GM18520 (cell line): ENCODE data around the gene CCDC71.

ENCODE experiments used
- ATAC-seq: cut with Tn5 transposase; IDR thresholded peaks from one replicate; pipeline ENCODE4 v1.9.1; 2021; ENCODE audit not compliant: unreplicated experiment

The CCDC71 gene

GRCh38 chr3:49165771-49166751, at the start of gene CCDC71:
TSS of gene CCDC71 (minus strand) at chr3:49166331. CDS start at chr3:49164208, 2,123 bp downstream.
- ATAC-seq, result no peak

DNA sequence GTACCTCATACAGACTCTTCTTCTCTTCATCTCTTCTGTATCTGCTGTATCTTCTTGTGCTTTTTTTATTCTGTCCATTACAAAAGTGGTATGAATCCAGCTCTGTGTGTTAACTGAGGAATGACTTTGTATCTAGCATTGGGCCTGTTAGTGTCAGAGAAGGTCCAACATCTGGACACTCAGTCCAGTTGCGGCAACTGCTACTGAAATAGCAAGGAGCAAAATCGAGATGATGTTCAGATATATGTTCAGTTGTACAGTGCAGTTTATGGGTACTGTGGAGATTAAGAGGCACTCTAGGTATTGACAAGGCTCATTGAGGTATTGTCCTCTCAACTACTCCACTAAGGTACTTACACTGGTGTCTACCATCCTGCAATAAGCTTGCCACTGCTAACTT, 47.9 kb upstream of the CCDC71 start:
- no peak for ATAC-seq

GRCh38 chr3:49213541-49213943, 47.4 kb upstream of the CCDC71 start:
- no peak for ATAC-seq

- ATAC-seq, result no peak
Measured at GRCh38 chr3:49199900-49200281, 33.8 kb upstream of the CCDC71 start.

DNA sequence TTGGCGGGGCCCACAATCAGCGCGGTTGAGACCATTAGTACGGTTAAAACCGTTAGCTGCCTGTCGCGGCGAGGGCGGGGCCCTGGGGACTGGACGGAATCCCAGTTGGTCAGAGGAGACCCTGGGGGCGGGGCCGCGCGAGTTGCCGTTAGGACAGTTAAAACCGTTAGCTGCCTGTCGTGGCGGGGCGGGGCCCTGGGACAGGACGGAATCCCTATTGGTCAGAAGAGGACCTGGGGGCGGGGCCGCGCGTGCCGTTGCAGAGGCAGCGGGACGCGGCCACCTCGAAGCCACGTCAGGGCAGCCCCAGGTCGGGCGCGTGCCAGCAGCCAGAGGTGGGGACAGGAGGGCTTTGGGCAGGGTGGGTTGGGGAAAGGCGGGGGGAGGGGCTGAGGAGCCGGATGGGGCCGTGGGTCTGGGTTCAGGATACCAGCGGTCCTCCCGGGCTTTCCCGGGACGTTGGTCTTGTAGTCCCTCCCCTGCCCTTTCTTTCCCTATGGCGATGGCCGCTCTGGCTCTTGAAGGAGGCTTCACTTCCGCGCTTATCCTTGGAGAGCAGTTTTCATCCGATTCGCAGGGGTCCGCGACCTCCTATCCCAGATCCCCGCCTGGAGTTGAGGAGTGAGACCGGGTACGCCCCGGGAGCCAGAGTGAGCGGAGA, 33.2 kb upstream of the CCDC71 start:
- ATAC-seq, result no peak

DNA sequence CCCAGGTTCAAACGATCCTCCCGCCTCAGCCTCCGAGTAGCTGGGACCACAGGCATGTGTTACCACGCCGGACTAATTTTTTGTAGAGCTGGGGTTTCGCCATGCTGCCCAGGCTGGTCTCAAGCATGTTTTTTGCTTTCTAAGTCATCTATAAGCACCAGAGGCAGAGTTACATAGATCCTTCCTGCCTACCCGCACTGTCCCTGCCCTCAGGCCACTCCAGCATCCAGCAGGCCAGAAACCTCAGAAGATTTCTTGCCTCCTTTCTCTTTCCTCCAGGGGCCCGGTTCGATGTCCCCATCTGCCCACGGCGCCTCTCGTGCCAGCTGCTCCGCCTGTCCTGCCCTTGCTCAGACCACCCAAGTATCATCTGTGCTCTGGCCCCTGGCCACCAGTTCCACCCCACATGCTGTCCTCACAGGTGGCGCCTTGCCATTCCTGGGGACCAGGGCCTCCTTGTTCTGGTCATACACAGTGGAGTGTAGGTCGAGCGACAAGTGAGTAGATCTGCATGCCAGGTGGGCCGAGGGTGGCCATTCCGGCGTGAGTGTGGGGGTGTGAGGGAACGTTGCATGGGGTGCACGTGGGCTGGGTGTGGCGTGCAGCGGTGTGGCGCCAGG, 32.6 kb upstream of the CCDC71 start:
- ATAC-seq, result no peak

GRCh38 chr3:49198161-49198560, 32.0 kb upstream of the CCDC71 start:
- ATAC-seq, result no peak

DNA sequence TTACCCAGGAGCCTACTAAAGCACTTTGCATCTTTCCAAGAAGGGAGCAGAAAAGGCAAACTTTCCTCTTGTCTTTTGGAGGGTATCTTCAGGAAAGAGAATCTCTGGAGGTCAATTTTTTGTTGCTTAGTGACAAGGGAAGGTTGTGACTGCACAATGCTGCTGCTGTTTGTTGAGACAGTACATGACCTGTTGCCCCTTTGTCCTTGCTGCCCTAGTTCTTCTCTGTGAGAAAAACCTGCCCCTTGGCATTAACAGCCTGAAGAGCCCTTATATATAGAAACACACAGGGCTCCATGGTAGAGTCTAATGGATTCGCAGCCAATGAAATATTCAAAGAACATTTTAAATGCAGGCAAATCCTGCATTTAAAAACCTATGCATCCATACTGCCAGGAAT, 25.6 kb upstream of the CCDC71 start:
- no peak for ATAC-seq

GRCh38 chr3:49183873-49184272, 17.7 kb upstream of the CCDC71 start:
- no peak for ATAC-seq

- ATAC-seq, result no peak
Measured at GRCh38 chr3:49182682-49183081, 16.6 kb upstream of the CCDC71 start.

- no peak for ATAC-seq
Measured at GRCh38 chr3:49181351-49181750, 15.2 kb upstream of the CCDC71 start.

- no peak for ATAC-seq
Measured at GRCh38 chr3:49180116-49180515, 14.0 kb upstream of the CCDC71 start.

GRCh38 chr3:49177073-49177472, 10.9 kb upstream of the CCDC71 start:
- ATAC-seq, result no peak

DNA sequence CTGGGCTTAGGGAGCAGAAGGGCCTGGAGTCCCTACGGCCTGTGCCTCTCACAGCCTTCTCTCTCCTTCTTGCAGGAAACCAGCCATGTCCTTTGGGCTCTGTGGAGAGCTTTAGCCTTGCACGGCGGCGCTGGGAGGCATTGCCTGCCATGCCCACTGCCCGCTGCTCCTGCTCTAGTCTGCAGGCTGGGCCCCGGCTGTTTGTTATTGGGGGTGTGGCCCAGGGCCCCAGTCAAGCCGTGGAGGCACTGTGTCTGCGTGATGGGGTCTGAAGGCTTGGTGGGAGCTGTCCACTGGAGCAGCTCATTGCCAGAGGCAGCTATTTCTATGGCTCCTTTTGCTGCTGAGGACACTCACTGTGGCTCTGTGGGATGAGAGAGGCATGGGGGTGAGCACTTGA, 9.4 kb upstream of the CCDC71 start:
- no peak for ATAC-seq

- no peak for ATAC-seq
Measured at GRCh38 chr3:49174397-49174985, 8.4 kb upstream of the CCDC71 start.

DNA sequence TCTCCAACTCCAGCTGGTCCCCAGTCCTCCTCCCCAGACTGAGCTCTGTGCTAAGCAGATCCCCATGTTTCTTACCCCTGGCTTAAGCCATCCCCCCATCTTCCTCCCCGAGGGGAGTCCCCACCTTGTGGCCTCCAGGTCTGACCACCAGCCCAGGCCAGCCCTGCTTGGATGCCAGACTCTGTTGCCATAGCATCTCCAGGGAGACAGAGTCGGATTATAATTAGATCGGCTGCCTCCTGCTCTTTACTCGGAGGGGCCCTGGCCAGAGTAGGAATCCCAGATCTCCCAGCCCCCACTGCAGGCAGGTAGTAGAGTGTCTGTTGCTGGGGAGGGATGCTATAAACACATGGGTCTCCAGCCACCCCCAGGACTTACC, 7.7 kb upstream of the CCDC71 start:
- no peak for ATAC-seq

- no peak for ATAC-seq
Measured at GRCh38 chr3:49173116-49173791, 7.1 kb upstream of the CCDC71 start.

- ATAC-seq, result no peak
Measured at GRCh38 chr3:49172551-49173041, 6.5 kb upstream of the CCDC71 start.

GRCh38 chr3:49171775-49172500, 5.8 kb upstream of the CCDC71 start:
- ATAC-seq, result no peak
